Uterine smooth muscle cell (primary cell): ENCODE measurements around the gene PRRC1. TPM values are rescaled to one million over a fixed set of nuclear protein-coding genes. Genes with fewer than 3 reads are reported as not detected.

Experiments used
- total RNA-seq: library from RNA; depleted of rRNA; stranded (reverse); fragments of >200 nt; gene quantifications from 2 replicates; pipeline ENCODE4 v1.2.3, GENCODE V29; 2014

Gene PRRC1
- 49.9 and 66.7 TPM in 2 replicates for total RNA-seq

DNA sequence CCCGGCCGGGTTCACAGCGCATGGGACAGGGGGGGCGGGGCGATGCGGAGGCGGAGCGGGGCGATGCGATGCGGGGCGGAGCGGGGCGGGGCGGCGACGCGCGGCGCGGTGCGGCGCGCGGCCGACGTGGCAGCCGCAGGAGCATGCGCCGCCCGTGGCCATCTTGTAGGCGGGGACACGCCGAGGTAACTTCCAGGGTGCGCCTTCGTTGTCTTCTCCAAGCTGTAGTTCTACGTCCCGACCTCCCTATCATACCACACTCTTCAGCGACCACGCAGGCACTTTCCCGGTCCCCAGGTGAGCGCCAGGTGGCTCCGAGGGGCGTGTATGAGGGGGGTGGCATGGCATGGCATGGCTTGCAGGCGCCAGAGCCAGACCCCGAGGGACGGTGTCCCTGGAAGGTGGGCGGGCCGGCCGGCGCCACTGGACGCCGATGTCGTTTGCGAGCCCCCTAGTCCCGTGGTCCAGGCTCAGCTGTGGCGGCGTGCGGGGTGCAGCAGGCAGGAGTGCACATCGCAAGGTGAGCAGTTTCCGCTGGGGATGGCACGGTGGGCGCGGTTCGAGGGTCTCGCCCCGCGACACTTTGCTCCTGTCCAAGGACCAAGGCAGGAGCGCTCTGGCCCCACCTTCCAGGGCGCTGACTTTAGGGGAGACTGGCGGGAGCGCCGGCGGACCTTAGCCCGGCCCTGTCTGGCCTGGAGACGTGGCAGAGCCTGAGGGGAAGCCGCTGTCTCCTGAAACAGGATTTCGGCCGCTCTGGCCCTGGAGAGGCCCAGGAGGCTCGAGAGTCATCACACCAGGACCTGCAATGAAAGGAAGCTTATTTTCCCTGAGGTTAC, at the start of gene PRRC1:
TSS of gene PRRC1 (plus strand) at position 161 of the 839 bp plus-strand sequence. CDS start 5,840 bp downstream, outside the sequence.

Other genes starting within 250 kb of the PRRC1 start
- 0.12 and 0.22 TPM in 2 replicates for gene MEGF10, start 226.8 kb upstream of the PRRC1 start, total RNA-seq
- gene CTXN3, start 131.4 kb downstream of the PRRC1 start, total RNA-seq: not detected in 2 replicates
- not detected in 2 replicates for gene CCDC192, start 185.8 kb downstream of the PRRC1 start, total RNA-seq